Measurements from ENCODE around the gene GPR3. TPM values are rescaled to one million over a fixed set of nuclear protein-coding genes. Genes with fewer than 3 reads are reported as not detected.

GPR3 gene
- total RNA-seq, 1 donor: 0.36 TPM

- TF ChIP-seq, protein P1, sequence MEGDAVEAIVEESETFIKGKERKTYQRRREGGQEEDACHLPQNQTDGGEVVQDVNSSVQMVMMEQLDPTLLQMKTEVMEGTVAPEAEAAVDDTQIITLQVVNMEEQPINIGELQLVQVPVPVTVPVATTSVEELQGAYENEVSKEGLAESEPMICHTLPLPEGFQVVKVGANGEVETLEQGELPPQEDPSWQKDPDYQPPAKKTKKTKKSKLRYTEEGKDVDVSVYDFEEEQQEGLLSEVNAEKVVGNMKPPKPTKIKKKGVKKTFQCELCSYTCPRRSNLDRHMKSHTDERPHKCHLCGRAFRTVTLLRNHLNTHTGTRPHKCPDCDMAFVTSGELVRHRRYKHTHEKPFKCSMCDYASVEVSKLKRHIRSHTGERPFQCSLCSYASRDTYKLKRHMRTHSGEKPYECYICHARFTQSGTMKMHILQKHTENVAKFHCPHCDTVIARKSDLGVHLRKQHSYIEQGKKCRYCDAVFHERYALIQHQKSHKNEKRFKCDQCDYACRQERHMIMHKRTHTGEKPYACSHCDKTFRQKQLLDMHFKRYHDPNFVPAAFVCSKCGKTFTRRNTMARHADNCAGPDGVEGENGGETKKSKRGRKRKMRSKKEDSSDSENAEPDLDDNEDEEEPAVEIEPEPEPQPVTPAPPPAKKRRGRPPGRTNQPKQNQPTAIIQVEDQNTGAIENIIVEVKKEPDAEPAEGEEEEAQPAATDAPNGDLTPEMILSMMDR (IDR thresholded peaks at IDR 0.05; ENCODE audit: extremely low read depth, low read depth, low read length): no peak
- H3K4me3 ChIP-seq (ENCODE audit: insufficient read depth, low read length): peak overlapping the region; percentile 85
These were observed 26.9 kb upstream of the GPR3 start for GRCh38 chr1:27365372-27366112.

DNA sequence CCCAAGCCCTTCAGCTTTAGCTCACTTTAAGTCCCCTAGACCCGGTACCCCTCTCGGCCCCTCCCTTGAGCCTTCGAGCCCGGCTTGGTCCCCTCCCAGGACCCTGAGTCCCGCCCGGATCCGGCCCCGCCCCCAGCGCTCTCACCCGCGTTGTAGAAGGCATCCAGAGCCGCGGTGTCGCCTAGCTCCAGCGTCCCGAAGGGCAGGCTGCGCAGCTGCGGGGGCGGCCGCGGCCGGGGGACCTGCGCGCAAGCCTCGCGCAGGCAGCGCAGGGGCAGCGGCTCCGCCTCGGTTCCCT lies 26.4 kb upstream of the GPR3 start:
- H3K4me2 ChIP-seq (ENCODE audit: insufficient read depth, low read length): peak overlapping the region; percentile 99
- H3K4me1 ChIP-seq (ENCODE audit: insufficient read depth, low read length): peaks cover 11% of the 10 kb centered on the region
- no peaks in the 10 kb centered on the region for H3K9me3 ChIP-seq (ENCODE audit: low read depth, low read length)
- peak overlapping the region; percentile 76 for H3K27ac ChIP-seq (ENCODE audit: low read depth, low read length)
- TF ChIP-seq, protein P1 (IDR thresholded peaks at IDR 0.05; ENCODE audit: extremely low read depth, low read depth, low read length): no peak
- H3K27me3 ChIP-seq (ENCODE audit: insufficient read depth, low read length): no peaks in the 10 kb centered on the region
- H3K79me2 ChIP-seq (ENCODE audit: insufficient read depth, low read length): peaks cover 12% of the 10 kb centered on the region
- H3K4me3 ChIP-seq (ENCODE audit: insufficient read depth, low read length): peak overlapping the region; percentile 85
- peak overlapping the region; percentile 65 for H2AFZ ChIP-seq (ENCODE audit: low read length)
- peaks cover 27% of the 10 kb centered on the region for H3K36me3 ChIP-seq (ENCODE audit: insufficient read depth, low read length)
- peak; percentile 98 for DNase-seq (ENCODE audit: insufficient read length, low spot score, missing footprints)
- H4K20me1 ChIP-seq (ENCODE audit: insufficient read depth, low read length): no peaks in the 10 kb centered on the region

More at GRCh38 chr1:27365372-27366112, 26.9 kb upstream of the GPR3 start:
- H3K79me2 ChIP-seq (ENCODE audit: insufficient read depth, low read length): peaks cover 12% of the 10 kb centered on the region
- peaks cover 31% of the 10 kb centered on the region for H3K36me3 ChIP-seq (ENCODE audit: insufficient read depth, low read length)
- no peaks in the 10 kb centered on the region for H3K9me3 ChIP-seq (ENCODE audit: low read depth, low read length)
- H3K27ac ChIP-seq (ENCODE audit: low read depth, low read length): peak overlapping the region; percentile 76
- H3K27me3 ChIP-seq (ENCODE audit: insufficient read depth, low read length): no peaks in the 10 kb centered on the region
- H4K20me1 ChIP-seq (ENCODE audit: insufficient read depth, low read length): no peaks in the 10 kb centered on the region
- peaks cover 11% of the 10 kb centered on the region for H3K4me1 ChIP-seq (ENCODE audit: insufficient read depth, low read length)
- H3K4me2 ChIP-seq (ENCODE audit: insufficient read depth, low read length): peak overlapping the region; percentile 99
- H2AFZ ChIP-seq (ENCODE audit: low read length): peak overlapping the region; percentile 94
- peak; percentile 100 for DNase-seq (ENCODE audit: insufficient read length, low spot score, missing footprints)

DNA sequence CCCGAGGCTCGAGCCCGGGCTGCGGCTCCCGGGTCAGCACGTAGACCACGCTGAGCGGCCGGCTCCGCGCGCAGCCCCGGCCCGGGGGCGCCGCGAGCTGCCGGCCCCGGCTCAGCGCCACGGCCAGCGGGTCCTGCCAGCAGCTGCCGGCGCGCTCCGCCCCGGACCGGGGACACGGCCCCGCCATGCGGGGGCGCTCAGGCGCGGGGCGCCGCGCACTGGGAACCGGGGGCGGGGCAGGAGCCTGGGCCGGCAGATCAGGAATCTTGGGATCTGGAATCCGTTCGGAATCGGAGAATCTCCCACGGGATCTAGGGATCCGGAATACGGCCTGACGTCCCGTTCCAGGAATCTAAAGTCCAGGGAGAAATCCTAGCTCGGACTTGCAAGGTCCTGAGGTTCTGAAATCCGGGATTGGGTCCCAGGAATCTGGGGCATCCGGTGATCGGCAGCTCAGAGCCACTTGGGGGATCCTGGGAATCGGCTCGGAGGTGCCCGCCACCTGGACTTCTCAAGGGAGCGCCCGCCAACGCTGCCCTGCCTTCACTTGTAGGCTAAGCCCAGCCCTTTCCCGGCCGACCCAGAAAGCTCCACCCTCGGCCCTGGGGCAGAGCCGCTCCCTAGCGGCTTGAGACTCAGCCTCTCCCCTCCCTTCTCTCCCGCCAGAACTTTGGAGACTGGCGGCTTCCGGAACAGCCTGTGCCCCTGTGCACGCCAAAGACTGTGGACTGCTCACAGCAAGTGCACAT lies 25.8 kb upstream of the GPR3 start, which contains the start of gene MAP3K6:
Gene MAP3K6, minus strand, starts transcription at position 551 of the 749 bp plus-strand sequence. Its CDS starts 364 bp downstream, at position 187.
- Histone ChIP-seq H3K27ac (ENCODE audit: low read depth, low read length) (peak within 1 kb of the TSS; percentile 76), H3K4me3 (ENCODE audit: insufficient read depth, low read length) (peak within 1 kb of the TSS; percentile 85), H3K36me3 (ENCODE audit: insufficient read depth, low read length) (peaks cover 22% of the 10 kb centered on the region), H4K20me1 (ENCODE audit: insufficient read depth, low read length) (no peaks in the 10 kb centered on the region), H3K4me2 (ENCODE audit: insufficient read depth, low read length) (peak within 1 kb of the TSS; percentile 99), H3K4me1 (ENCODE audit: insufficient read depth, low read length) (peaks cover 11% of the 10 kb centered on the region), H3K27me3 (ENCODE audit: insufficient read depth, low read length) (no peaks in the 10 kb centered on the region), H3K79me2 (ENCODE audit: insufficient read depth, low read length) (peaks cover 12% of the 10 kb centered on the region), H2AFZ (ENCODE audit: low read length) (peak within 1 kb of the TSS; percentile 84), H3K9me3 (ENCODE audit: low read depth, low read length) (no peaks in the 10 kb centered on the region)
- TF ChIP-seq, protein P1 (IDR thresholded peaks at IDR 0.05; ENCODE audit: extremely low read depth, low read depth, low read length): peak; percentile 23
- peak; percentile 99 for DNase-seq (ENCODE audit: insufficient read length, low spot score, missing footprints)

- Histone ChIP-seq H3K4me3 (ENCODE audit: insufficient read depth, low read length) (peak overlapping the region; percentile 85), H3K27ac (ENCODE audit: low read depth, low read length) (no peak overlapping the region), H2AFZ (ENCODE audit: low read length) (peak overlapping the region; percentile 84), H3K9me3 (ENCODE audit: low read depth, low read length) (no peaks in the 10 kb centered on the region), H3K4me2 (ENCODE audit: insufficient read depth, low read length) (peak overlapping the region; percentile 99), H3K4me1 (ENCODE audit: insufficient read depth, low read length) (peaks cover 11% of the 10 kb centered on the region), H4K20me1 (ENCODE audit: insufficient read depth, low read length) (no peaks in the 10 kb centered on the region), H3K36me3 (ENCODE audit: insufficient read depth, low read length) (peaks cover 15% of the 10 kb centered on the region), H3K79me2 (ENCODE audit: insufficient read depth, low read length) (peaks cover 12% of the 10 kb centered on the region), H3K27me3 (ENCODE audit: insufficient read depth, low read length) (no peaks in the 10 kb centered on the region)
- DNase-seq (ENCODE audit: insufficient read length, low spot score, missing footprints): no peak
- TF ChIP-seq, protein P1 (IDR thresholded peaks at IDR 0.05; ENCODE audit: extremely low read depth, low read depth, low read length): no peak
These were observed 25.2 kb upstream of the GPR3 start for GRCh38 chr1:27367160-27367650.

Data from osteoblast (primary cell).